ENCODE data around the gene GBE1.

DNA sequence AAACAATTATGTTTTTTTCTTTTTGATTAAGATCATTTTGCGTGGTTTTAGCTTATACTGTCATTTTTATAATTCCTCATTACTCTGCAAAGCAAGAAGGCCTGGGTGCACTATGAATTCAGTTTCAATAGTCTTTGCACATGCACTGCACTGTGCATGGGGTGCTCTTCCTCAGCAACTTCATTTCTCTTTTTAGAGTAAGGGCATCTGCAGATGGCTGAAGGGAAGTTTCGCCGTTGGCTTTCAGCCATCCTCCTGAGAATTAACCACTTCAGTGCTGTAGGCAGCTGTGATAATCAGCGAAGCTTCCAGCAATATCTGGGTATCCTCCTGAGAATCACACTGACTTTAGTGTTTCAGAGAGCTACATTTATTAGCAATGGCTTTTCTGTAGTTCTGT is 284.8 kb downstream of the GBE1 start:
- TF ChIP-seq, protein P1, sequence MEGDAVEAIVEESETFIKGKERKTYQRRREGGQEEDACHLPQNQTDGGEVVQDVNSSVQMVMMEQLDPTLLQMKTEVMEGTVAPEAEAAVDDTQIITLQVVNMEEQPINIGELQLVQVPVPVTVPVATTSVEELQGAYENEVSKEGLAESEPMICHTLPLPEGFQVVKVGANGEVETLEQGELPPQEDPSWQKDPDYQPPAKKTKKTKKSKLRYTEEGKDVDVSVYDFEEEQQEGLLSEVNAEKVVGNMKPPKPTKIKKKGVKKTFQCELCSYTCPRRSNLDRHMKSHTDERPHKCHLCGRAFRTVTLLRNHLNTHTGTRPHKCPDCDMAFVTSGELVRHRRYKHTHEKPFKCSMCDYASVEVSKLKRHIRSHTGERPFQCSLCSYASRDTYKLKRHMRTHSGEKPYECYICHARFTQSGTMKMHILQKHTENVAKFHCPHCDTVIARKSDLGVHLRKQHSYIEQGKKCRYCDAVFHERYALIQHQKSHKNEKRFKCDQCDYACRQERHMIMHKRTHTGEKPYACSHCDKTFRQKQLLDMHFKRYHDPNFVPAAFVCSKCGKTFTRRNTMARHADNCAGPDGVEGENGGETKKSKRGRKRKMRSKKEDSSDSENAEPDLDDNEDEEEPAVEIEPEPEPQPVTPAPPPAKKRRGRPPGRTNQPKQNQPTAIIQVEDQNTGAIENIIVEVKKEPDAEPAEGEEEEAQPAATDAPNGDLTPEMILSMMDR (optimal IDR thresholded peaks at IDR 0.05 in 1 of 3, IDR thresholded peaks at IDR 0.05 in 1 of 3, conservative IDR thresholded peaks at IDR 0.05 in 1 of 3; ENCODE audit: extremely low read depth in 1 of 3, insufficient read depth in 2 of 3, low read length in 3 of 3) = no peak
- TF ChIP-seq EZH2 (IDR thresholded peaks at IDR 0.05; ENCODE audit: low read length) = no peak

Measured in keratinocyte (primary cell).